Measurements from ENCODE around the gene USP3.
"Not testable (repeated sequence)": the region's sequence is repeated elsewhere in the genome, so short reads cannot be mapped to it uniquely, and the experiment has no call there.

USP3 gene

GRCh38 chr15:63517202-63517601 is 12.8 kb downstream of the USP3 start:
- DNase-seq: no peak

GRCh38 chr15:63517628-63518027 is 13.2 kb downstream of the USP3 start:
- no peak for DNase-seq

GRCh38 chr15:63519041-63519440 is 14.6 kb downstream of the USP3 start:
- no peak for DNase-seq

GRCh38 chr15:63519548-63520178 is 15.3 kb downstream of the USP3 start:
- DNase-seq: no peak

- DNase-seq: not testable (repeated sequence)
These were observed 16.1 kb downstream of the USP3 start for GRCh38 chr15:63520462-63520861.

GRCh38 chr15:63522225-63522578 is 17.8 kb downstream of the USP3 start:
- DNase-seq: no peak

GRCh38 chr15:63523306-63523990 is 19.1 kb downstream of the USP3 start:
- no peak for DNase-seq

- DNase-seq: no peak
These were observed 20.1 kb downstream of the USP3 start for GRCh38 chr15:63524316-63525015.

GRCh38 chr15:63526401-63526800 is 22.0 kb downstream of the USP3 start:
- DNase-seq: no peak

- no peak for DNase-seq
These were observed 23.8 kb downstream of the USP3 start for GRCh38 chr15:63528138-63528659.

- DNase-seq: no peak
These were observed 25.8 kb downstream of the USP3 start for GRCh38 chr15:63530235-63530634.

GRCh38 chr15:63530752-63531299 is 26.4 kb downstream of the USP3 start:
- DNase-seq: no peak

GRCh38 chr15:63531586-63531985 is 27.2 kb downstream of the USP3 start:
- no peak for DNase-seq

GRCh38 chr15:63532307-63532744 is 27.9 kb downstream of the USP3 start:
- no peak for DNase-seq

GRCh38 chr15:63534888-63535287 is 30.5 kb downstream of the USP3 start:
- not testable (repeated sequence) for DNase-seq

- DNase-seq: no peak
These were observed 31.3 kb downstream of the USP3 start for GRCh38 chr15:63535689-63536088.

- DNase-seq: no peak
These were observed 34.5 kb downstream of the USP3 start for GRCh38 chr15:63538876-63539275.

- DNase-seq: no peak
These were observed 35.1 kb downstream of the USP3 start for GRCh38 chr15:63539521-63539920.

- no peak for DNase-seq
These were observed 35.6 kb downstream of the USP3 start for GRCh38 chr15:63539998-63540397.

- no peak for DNase-seq
These were observed 36.1 kb downstream of the USP3 start for GRCh38 chr15:63540449-63540848.

- DNase-seq: no peak
These were observed 40.0 kb downstream of the USP3 start for GRCh38 chr15:63544258-63545026.

GRCh38 chr15:63545520-63545919 is 41.1 kb downstream of the USP3 start:
- no peak for DNase-seq

- no peak for DNase-seq
These were observed 47.0 kb downstream of the USP3 start for GRCh38 chr15:63551400-63551799.
